Erythroblast (primary cell): ENCODE measurements around the gene BOC.

Source experiments
- GATA1 ChIP-seq: IDR thresholded peaks from 2 replicates; pipeline ENCODE4 v1.6.1; 2011; ENCODE audit warnings: low read depth, mild to moderate bottlenecking, control low read depth, low read length, moderate library complexity
- POLR2A ChIP-seq: IDR thresholded peaks from 2 replicates; pipeline ENCODE4 v1.6.1; 2011; ENCODE audit warnings: mild to moderate bottlenecking, low read length

DNA sequence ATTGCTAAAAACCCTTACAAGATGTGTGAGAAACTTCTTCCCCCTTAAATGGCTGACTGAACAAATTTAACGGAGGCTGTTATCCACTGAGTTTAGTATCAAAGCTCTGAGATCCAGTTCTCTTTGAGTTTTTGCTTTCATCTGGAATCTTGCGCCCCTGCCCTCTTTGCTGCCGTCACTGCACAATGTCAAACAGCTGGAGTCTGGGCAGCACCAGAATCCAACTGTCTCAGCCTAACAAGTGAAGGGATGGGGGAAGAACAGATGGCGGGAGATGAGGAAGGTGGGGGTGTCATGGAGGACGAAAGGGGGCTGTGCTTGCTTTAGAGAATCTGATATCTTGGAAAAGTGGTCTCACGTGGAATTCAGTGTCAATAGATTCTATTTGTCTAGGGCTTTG is 7.0 kb upstream of the BOC start:
- TF ChIP-seq POLR2A, result no peak
- no peak for TF ChIP-seq GATA1
